Sigmoid colon (tissue), 7 donors: ENCODE measurements around the gene LPP. TPM values are rescaled to one million over a fixed set of nuclear protein-coding genes. Genes with fewer than 3 reads are reported as not detected.

Source experiments
- DNase-seq: peaks from one replicate; pipeline ENCODE4 v3.0.0-alpha.2; 2019
- H3K27ac ChIP-seq, 4 donors: fragments of 200-600 bp; sonication (generic); one replicate each; pipeline ENCODE4 v1.5.1; 2016 to 2019; ENCODE audit warnings: mild to moderate bottlenecking in 1 of 4
- H3K27me3 ChIP-seq, 3 donors: fragments of 200-600 bp; sonication (generic); one replicate each; pipeline ENCODE4 v1.5.1; 2019; ENCODE audit warnings: mild to moderate bottlenecking in 1 of 3
- H3K36me3 ChIP-seq, 4 donors: fragments of 200-600 bp; sonication (generic); one replicate each; pipeline ENCODE4 v1.5.1; 2016 to 2019
- H3K4me1 ChIP-seq, 4 donors: fragments of 200-600 bp; sonication (generic); one replicate each; pipeline ENCODE4 v1.5.1; 2017 to 2019
- H3K4me3 ChIP-seq, 4 donors: fragments of 200-600 bp; sonication (generic); one replicate each; pipeline ENCODE4 v1.5.1; 2017 to 2019; ENCODE audit warnings: mild to moderate bottlenecking in 2 of 4, moderate library complexity in 1 of 4
- H3K9me3 ChIP-seq, 4 donors: fragments of 200-600 bp in 3 of 4; sonication (generic) in 3 of 4; one replicate each; pipeline versions ENCODE4 v1.5.1 to v1.6.1; 2013 to 2019
- EP300 ChIP-seq, 4 donors: sonication (generic); formaldehyde crosslinking; IDR thresholded peaks; one replicate each; pipeline ENCODE4 v1.6.1; 2017; ENCODE audit warnings: antibody characterized with exemption in 4 of 4
- POLR2A ChIP-seq, 2 donors: fragments of 450-650 bp; IDR thresholded peaks; one replicate each; pipeline ENCODE4 v1.6.1; 2016; ENCODE audit warnings: antibody characterized with exemption in 2 of 2, mild to moderate bottlenecking in 2 of 2, moderate library complexity in 2 of 2
- POLR2AphosphoS5 ChIP-seq, 4 donors: sonication (generic); formaldehyde crosslinking; IDR thresholded peaks; one replicate each; pipeline ENCODE4 v1.6.1; 2017; ENCODE audit warnings: antibody characterized with exemption in 4 of 4
- WGBS, 2 donors: extraction: QIAGEN DNeasy Blood & Tissue Kit; methylation state at CpG; one replicate each; pipeline ENCODE4 v1.1.7; 2013; 5-methylcytosine and 5-hydroxymethylcytosine counted together
- intact Hi-C: fragments of 100-400 bp; cut with DNase I; formaldehyde crosslinking; loops from one replicate; pipeline ENCODE4 v1.15.1; 2023
- polyA plus RNA-seq, 3 donors: library from polyadenylated mRNA; stranded (reverse); fragments of 200-250 nt; gene quantifications; one replicate each; pipeline ENCODE4 v1.2.3, GENCODE V29; 2013
- total RNA-seq, 4 donors: library from RNA; depleted of rRNA; stranded (reverse); fragments of >200 nt; gene quantifications; one replicate each; pipeline ENCODE4 v1.1.0, GENCODE V29; 2016
- TF ChIP-seq, protein P1 (sequence below), 4 experiments: fragments of 450-650 bp in 3 of 4; fragments of 200-600 bp in 1 of 4; IDR thresholded peaks; one replicate each; pipeline ENCODE4 v1.5.1; 2016 to 2019; ENCODE audit warnings: antibody characterized with exemption in 4 of 4, mild to moderate bottlenecking in 3 of 4, moderate library complexity in 2 of 4
- donor health status: healthy with polysubstance abuse.
- donor health status: Bipolar disorder and iron deficiency.
- donor health status: healthy.

The LPP gene
- total and polyA plus RNA-seq, 7 donors, result 5.3 to 1,773 (median 824) TPM

- no peak for DNase-seq
- peak overlapping the region in 3 of 4 donors; percentile 80 to 85 (median 83) for H3K27ac ChIP-seq
- 92 to 98% methylated on average over 1 of the region's 3 CpGs for WGBS, 2 donors
- peaks cover 0 to 83% (median 66%) of the 10 kb centered on the region in 4 donors for H3K4me1 ChIP-seq
- H3K36me3 ChIP-seq, result no peaks in the 10 kb centered on the region
- intact Hi-C loops, result loop anchor here (10.0 kb wide), 1 partner anchor 523 kb away; no protein-coding TSS in a partner anchor
- no peaks in the 10 kb centered on the region for H3K9me3 ChIP-seq
- H3K4me3 ChIP-seq, result no peak overlapping the region
- H3K27me3 ChIP-seq, result no peaks in the 10 kb centered on the region
- TF ChIP-seq EP300 (IDR thresholded peaks at IDR 0.05) (no peak), POLR2A (IDR thresholded peaks at IDR 0.05) (no peak), POLR2AphosphoS5 (IDR thresholded peaks at IDR 0.05) (no peak)
- TF ChIP-seq, protein P1, sequence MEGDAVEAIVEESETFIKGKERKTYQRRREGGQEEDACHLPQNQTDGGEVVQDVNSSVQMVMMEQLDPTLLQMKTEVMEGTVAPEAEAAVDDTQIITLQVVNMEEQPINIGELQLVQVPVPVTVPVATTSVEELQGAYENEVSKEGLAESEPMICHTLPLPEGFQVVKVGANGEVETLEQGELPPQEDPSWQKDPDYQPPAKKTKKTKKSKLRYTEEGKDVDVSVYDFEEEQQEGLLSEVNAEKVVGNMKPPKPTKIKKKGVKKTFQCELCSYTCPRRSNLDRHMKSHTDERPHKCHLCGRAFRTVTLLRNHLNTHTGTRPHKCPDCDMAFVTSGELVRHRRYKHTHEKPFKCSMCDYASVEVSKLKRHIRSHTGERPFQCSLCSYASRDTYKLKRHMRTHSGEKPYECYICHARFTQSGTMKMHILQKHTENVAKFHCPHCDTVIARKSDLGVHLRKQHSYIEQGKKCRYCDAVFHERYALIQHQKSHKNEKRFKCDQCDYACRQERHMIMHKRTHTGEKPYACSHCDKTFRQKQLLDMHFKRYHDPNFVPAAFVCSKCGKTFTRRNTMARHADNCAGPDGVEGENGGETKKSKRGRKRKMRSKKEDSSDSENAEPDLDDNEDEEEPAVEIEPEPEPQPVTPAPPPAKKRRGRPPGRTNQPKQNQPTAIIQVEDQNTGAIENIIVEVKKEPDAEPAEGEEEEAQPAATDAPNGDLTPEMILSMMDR (IDR thresholded peaks at IDR 0.05), result no peak
Observed at GRCh38 chr3:188577539-188577938, 423.6 kb downstream of the LPP start.

DNA sequence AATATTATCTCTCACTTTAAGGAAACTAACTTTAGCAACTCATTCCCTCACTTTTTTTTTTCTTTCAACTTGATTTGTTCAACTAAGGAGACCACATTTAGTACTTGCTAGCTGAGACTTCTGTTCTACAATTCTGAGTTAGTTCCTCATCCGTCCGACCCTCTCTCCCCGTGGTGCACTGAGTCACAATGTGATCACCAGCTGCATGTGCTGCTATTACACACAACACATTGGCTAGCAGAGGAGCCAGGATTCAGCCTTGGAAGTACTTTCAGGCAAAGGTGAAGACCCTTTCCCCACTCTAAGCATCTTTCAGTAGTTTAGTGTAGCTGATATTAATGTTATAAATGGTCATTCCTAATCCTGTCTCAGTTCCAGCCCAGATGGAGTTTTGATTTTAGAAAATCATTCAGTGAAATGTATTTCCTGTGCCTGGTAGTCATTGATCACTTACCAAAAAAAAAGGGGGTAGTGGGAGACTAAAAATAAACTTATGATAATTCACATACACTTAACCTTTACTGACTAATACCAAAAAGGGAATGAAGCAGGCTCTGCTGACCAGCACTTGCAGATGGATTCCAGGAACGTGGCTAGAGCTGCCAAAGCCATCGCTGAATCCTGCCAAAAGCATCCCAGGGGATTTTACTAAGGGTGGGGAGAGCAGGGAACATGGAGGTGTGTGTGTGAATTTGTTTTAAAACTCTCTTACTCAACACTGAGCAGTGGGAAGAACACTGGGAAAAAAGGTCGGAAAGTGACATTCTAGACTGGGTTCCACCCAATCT lies 424.8 kb downstream of the LPP start:
- Histone ChIP-seq H3K27me3 (no peaks in the 10 kb centered on the region), H3K4me3 (no peak overlapping the region), H3K9me3 (no peaks in the 10 kb centered on the region), H3K36me3 (no peaks in the 10 kb centered on the region), H3K4me1 (peaks cover 0 to 83% (median 67%) of the 10 kb centered on the region in 4 donors), H3K27ac (peak overlapping the region; percentile 65 to 85 (median 82))
- WGBS, 2 donors, result 60 to 86% methylated on average over 6 of the region's 6 CpGs
- DNase-seq, result peak; percentile 90
- intact Hi-C loops, result loop anchor here (10.0 kb wide), 1 partner anchor 524 kb away; no protein-coding TSS in a partner anchor
- no peak for TF ChIP-seq POLR2A (IDR thresholded peaks at IDR 0.05)
- TF ChIP-seq, protein P1 (IDR thresholded peaks at IDR 0.05), result no peak
- peak in 2 of 4 donors; percentile 11 to 75 for TF ChIP-seq EP300 (IDR thresholded peaks at IDR 0.05)
- TF ChIP-seq POLR2AphosphoS5 (IDR thresholded peaks at IDR 0.05), result peak; percentile 60 to 79 (median 75)

GRCh38 chr3:188580223-188580622 lies 426.3 kb downstream of the LPP start:
- peaks cover 0 to 83% (median 66%) of the 10 kb centered on the region in 4 donors for H3K4me1 ChIP-seq
- no peaks in the 10 kb centered on the region for H3K27me3 ChIP-seq
- H3K4me3 ChIP-seq, result no peak overlapping the region
- H3K36me3 ChIP-seq, result no peaks in the 10 kb centered on the region
- TF ChIP-seq POLR2AphosphoS5 (IDR thresholded peaks at IDR 0.05) (no peak), POLR2A (IDR thresholded peaks at IDR 0.05) (no peak), EP300 (IDR thresholded peaks at IDR 0.05) (no peak)
- TF ChIP-seq, protein P1 (IDR thresholded peaks at IDR 0.05), result no peak
- H3K27ac ChIP-seq, result peak overlapping the region in 3 of 4 donors; percentile 19 to 85 (median 83)
- intact Hi-C loops, result no loop called here
- WGBS, 2 donors, result 80 to 90% methylated on average over 1 of the region's 1 CpG
- no peak for DNase-seq
- no peaks in the 10 kb centered on the region for H3K9me3 ChIP-seq

GRCh38 chr3:188580659-188581058 lies 426.7 kb downstream of the LPP start:
- intact Hi-C loops, result no loop called here
- 95 to 96% methylated on average over 1 of the region's 1 CpG for WGBS, 2 donors
- peak overlapping the region in 3 of 4 donors; percentile 19 to 85 (median 83) for H3K27ac ChIP-seq
- H3K9me3 ChIP-seq, result no peaks in the 10 kb centered on the region
- H3K27me3 ChIP-seq, result no peaks in the 10 kb centered on the region
- TF ChIP-seq, protein P1 (IDR thresholded peaks at IDR 0.05), result no peak
- TF ChIP-seq EP300 (IDR thresholded peaks at IDR 0.05) (no peak), POLR2AphosphoS5 (IDR thresholded peaks at IDR 0.05) (no peak), POLR2A (IDR thresholded peaks at IDR 0.05) (no peak)
- DNase-seq, result no peak
- no peaks in the 10 kb centered on the region for H3K36me3 ChIP-seq
- no peak overlapping the region for H3K4me3 ChIP-seq
- peaks cover 0 to 83% (median 68%) of the 10 kb centered on the region in 4 donors for H3K4me1 ChIP-seq
